Measurements from ENCODE around the gene TSPAN10. TPM values are rescaled to one million over a fixed set of nuclear protein-coding genes. Genes with fewer than 3 reads are reported as not detected.

The TSPAN10 gene
- total and polyA plus RNA-seq, 2 of the 13 experiments (the other 11 are each of a cell fraction or from before 2014, with no cell fraction given) = 0.54 to 0.75 TPM

GRCh38 chr17:81630274-81630673 is 6.7 kb upstream of the TSPAN10 start:
- no peak for ATAC-seq
- Histone ChIP-seq H3K27ac (ENCODE audit: extremely low read length, insufficient read depth, low read length) (no peak overlapping the region), H3K27me3 (ENCODE audit: control insufficient read depth in 1 of 2, insufficient read depth in 2 of 2, low read length in 2 of 2) (no peaks in the 10 kb centered on the region), H3K36me3 (replicated peaks in 1 of 2; ENCODE audit: control insufficient read depth in 1 of 2, insufficient read depth in 2 of 2, low read length in 2 of 2) (peaks cover 12 to 49% of the 10 kb centered on the region in 2 experiments), H3K79me2 (ENCODE audit: insufficient read depth, low read length) (peaks cover 25% of the 10 kb centered on the region), H3K9ac (ENCODE audit: insufficient read depth, low read depth, low read length) (no peak overlapping the region), H2AFZ (ENCODE audit: low read length) (no peak overlapping the region), H3K4me3 (replicated peaks in 1 of 3; ENCODE audit: insufficient read depth in 1 of 3, low read depth in 2 of 3, low read length in 3 of 3) (no peak overlapping the region), H3K4me2 (ENCODE audit: low read depth, low read length) (no peak overlapping the region), H4K20me1 (ENCODE audit: insufficient read depth, low read length) (peaks cover 7% of the 10 kb centered on the region), H3K4me1 (ENCODE audit: insufficient read depth, low read length) (peaks cover 22% of the 10 kb centered on the region), H3K9me3 (ENCODE audit: low read length) (no peaks in the 10 kb centered on the region)
- in situ Hi-C loops (cut with HindIII; ENCODE audit: extremely low pct_ligation_motif_present, low pct_unique_long_range_greater_than_20kb) (no loop called here), intact Hi-C loops (cut with micrococcal nuclease; ENCODE audit: unreplicated experiment) (no loop called here)
- ChIA-PET POLR2A (no interaction called here), CTCF (ENCODE audit: low intra/inter-chr PET ratio, low total read pairs) (no interaction called here)
- DNase-seq (ENCODE audit: low spot score) = no peak
- no TSS peak for BruUV-seq (replicated peaks)
- TF ChIP-seq REXO4 (CRISPR knock-in tag; IDR thresholded peaks at IDR 0.05; ENCODE audit: borderline replicate concordance) (no peak), MATR3 (CRISPR knock-in tag; IDR thresholded peaks at IDR 0.05) (no peak), TBX2 (CRISPR knock-in tag; IDR thresholded peaks at IDR 0.05; ENCODE audit: borderline replicate concordance) (no peak), ZNF770 (CRISPR knock-in tag; IDR thresholded peaks at IDR 0.05) (no peak), REL (CRISPR knock-in tag; conservative IDR thresholded peaks at IDR 0.05) (no peak), XBP1 (CRISPR knock-in tag; IDR thresholded peaks at IDR 0.05) (no peak), MXI1 (IDR thresholded peaks at IDR 0.05; ENCODE audit: borderline replicate concordance, low read depth, low read length) (no peak), ZNF781 (CRISPR knock-in tag; IDR thresholded peaks at IDR 0.05; ENCODE audit: borderline replicate concordance, not compliant biosample characterization) (no peak), SMAD9 (CRISPR knock-in tag; IDR thresholded peaks at IDR 0.05) (no peak), U2AF2 (IDR thresholded peaks at IDR 0.05; ENCODE audit: low read depth, low read length) (no peak), MYC (CRISPR knock-in tag; IDR thresholded peaks at IDR 0.05; ENCODE audit: borderline replicate concordance) (no peak), HOXA5 (CRISPR knock-in tag; IDR thresholded peaks at IDR 0.05) (no peak), MYNN (CRISPR knock-in tag; IDR thresholded peaks at IDR 0.05; ENCODE audit: low read depth) (no peak), ZNF33B (CRISPR knock-in tag; IDR thresholded peaks at IDR 0.05) (no peak)
- 90% methylated on average over 8 of the region's 8 CpGs for WGBS (ENCODE audit: low lambda C conversion rate)
- FAIRE-seq = no peak

Data from HepG2 (cell line).